Stimulated activated naive CD8-positive, alpha-beta T cell treated with anti-CD3 and anti-CD28 coated beads, Interleukin-15, amount 100 ng/mL, for 72 hours (primary cell): ENCODE results near the gene AQP6.

ENCODE experiments used
- ATAC-seq: fragments of 150-1000 bp; cut with Tn5 transposase; 2 replicates; pipeline ENCODE4 v1.10.0; 2021; ENCODE audit warnings: mild to moderate bottlenecking, moderate library complexity
- DNase-seq, 2 donors: peaks; one replicate each; pipeline ENCODE4 v3.0.0; 2021 to 2022
- H3K27ac Mint-ChIP-seq, 2 donors: one replicate each; pipeline ENCODE4 v1.8.0; 2022; ENCODE audit warnings: mild to moderate bottlenecking in 2 of 2, mixed read lengths in 2 of 2, moderate library complexity in 2 of 2
- H3K27me3 Mint-ChIP-seq: one replicate; pipeline ENCODE4 v1.8.0; 2022; ENCODE audit warnings: mixed read lengths
- H3K4me1 Mint-ChIP-seq: one replicate; pipeline ENCODE4 v1.8.0; 2022; ENCODE audit warnings: mild to moderate bottlenecking, mixed read lengths
- H3K4me3 Mint-ChIP-seq, 2 donors: one replicate each; pipeline ENCODE4 v1.8.0; 2022; ENCODE audit warnings: mild to moderate bottlenecking in 2 of 2, mixed read lengths in 2 of 2, moderate library complexity in 1 of 2
- H3K9me3 Mint-ChIP-seq, 2 donors: one replicate each; pipeline ENCODE4 v1.8.0; 2022; ENCODE audit warnings: mixed read lengths in 2 of 2

AQP6 gene

DNA sequence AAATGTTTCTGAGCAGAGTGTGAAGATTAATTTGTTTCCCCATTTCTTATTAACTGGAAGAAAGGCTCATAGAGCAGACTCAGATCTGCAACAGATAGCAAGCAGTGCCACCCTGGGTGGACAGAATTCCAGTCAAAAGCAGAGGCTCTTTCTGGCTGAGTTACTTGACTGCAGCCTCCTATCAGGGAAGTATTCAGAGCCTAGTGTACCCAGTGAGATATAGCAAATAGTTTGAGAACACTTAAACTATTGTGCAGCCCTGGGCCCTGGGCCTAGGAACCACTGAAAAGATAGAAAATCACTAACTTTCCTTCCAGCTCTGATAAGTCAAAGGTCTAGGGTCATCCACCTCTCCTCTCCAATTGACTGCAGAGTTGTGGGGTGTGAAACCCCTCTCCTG lies 33.4 kb upstream of the AQP6 start:
- Mint-ChIP-seq H3K27ac (no peak overlapping the region), H3K9me3 (no peaks in the 10 kb centered on the region), H3K27me3 (peaks cover 6% of the 10 kb centered on the region), H3K4me1 (no peaks in the 10 kb centered on the region), H3K4me3 (no peak overlapping the region)
- ATAC-seq (no peak), DNase-seq (no peak)

DNA sequence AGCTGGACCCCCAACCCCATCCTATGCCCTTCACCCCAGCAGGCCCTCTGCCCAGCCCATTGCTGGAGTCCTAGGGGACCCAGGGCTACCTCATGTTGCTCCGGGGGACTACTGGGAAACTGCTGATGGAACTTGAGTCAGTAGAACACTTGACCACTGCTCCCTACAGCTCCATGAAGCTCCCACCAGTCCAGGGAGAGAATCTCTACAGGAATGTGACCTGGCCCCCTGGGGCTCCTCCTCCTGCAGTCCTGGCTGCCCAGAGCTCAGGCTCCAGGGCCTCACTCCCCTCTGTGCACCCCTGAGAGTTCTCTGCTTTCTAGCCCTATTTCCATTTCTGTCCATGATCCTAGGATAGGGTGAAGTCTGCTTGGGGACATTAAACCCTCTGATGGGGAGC lies 33.0 kb upstream of the AQP6 start:
- H3K9me3 Mint-ChIP-seq = no peaks in the 10 kb centered on the region
- H3K27me3 Mint-ChIP-seq = peaks cover 2% of the 10 kb centered on the region
- peaks cover 3% of the 10 kb centered on the region for H3K4me1 Mint-ChIP-seq
- no peak overlapping the region for H3K27ac Mint-ChIP-seq
- ATAC-seq (no peak), DNase-seq (no peak)
- H3K4me3 Mint-ChIP-seq = no peak overlapping the region

GRCh38 chr12:49941556-49942511 lies 30.9 kb upstream of the AQP6 start:
- no peak for DNase-seq
- H3K9me3 Mint-ChIP-seq = no peaks in the 10 kb centered on the region
- no peak overlapping the region for H3K27ac Mint-ChIP-seq
- H3K27me3 Mint-ChIP-seq = no peaks in the 10 kb centered on the region
- H3K4me3 Mint-ChIP-seq = no peak overlapping the region
- peaks cover 22% of the 10 kb centered on the region for H3K4me1 Mint-ChIP-seq
- ATAC-seq = no peak

GRCh38 chr12:49942512-49942893 lies 30.2 kb upstream of the AQP6 start:
- Mint-ChIP-seq H3K4me1 (peaks cover 22% of the 10 kb centered on the region), H3K27ac (no peak overlapping the region), H3K4me3 (no peak overlapping the region), H3K27me3 (no peaks in the 10 kb centered on the region), H3K9me3 (no peaks in the 10 kb centered on the region)
- ATAC-seq (no peak), DNase-seq (no peak)

DNA sequence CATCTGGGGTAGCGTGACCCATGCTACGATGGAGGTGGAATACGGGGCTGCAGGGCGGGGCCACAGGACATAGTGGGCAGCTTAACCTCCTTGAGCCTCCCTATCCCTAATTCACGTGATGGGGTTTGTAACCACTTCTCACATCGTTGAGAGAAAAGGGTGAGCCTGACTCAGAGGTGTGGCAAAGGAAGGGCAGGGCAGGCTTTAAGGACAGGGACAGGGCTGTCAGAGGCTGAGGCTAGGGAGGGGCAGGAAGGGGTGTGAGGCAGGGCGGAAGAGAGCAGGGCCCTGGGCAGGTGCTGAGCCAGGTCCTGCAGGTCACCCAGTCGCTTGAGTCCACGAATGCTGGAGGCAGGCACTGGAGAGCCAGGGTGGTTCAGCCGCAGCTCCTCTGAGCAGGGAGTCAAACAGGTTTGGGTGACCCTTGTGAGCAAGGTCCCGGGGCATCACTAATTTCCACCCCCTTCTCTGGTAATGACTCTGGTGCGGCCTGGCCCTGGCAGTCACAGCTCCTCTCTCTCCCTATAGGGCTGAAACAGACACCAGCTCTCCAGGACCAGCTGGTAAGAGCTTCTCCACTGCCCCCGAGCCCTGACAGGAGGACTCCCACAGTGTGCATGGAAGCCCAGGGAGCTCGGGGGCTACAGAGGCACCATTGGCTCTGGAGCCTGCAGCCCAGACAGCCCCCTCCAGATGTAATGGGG lies 29.7 kb upstream of the AQP6 start:
- H3K27me3 Mint-ChIP-seq = no peaks in the 10 kb centered on the region
- no peak overlapping the region for H3K4me3 Mint-ChIP-seq
- no peaks in the 10 kb centered on the region for H3K9me3 Mint-ChIP-seq
- DNase-seq = no peak
- ATAC-seq = no peak
- peaks cover 22% of the 10 kb centered on the region for H3K4me1 Mint-ChIP-seq
- no peak overlapping the region for H3K27ac Mint-ChIP-seq

DNA sequence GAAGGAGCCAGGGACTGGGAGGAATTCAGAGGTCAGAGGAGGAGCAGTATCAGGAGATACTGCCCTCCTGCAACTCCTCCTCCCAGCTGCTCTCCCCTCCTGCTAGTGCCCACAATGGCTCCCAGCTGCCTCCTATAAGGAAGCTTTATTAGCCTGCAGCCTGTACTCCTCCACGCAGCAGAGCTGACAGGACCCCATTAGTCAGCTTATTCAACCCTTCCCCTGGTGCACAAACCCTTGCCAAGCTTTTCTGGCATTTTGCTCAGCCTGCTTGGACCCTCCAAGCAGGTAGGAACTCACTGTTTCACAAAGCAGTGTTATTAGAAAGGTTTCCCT lies 29.2 kb upstream of the AQP6 start:
- Mint-ChIP-seq H3K4me3 (no peak overlapping the region), H3K27ac (no peak overlapping the region), H3K27me3 (peaks cover 3% of the 10 kb centered on the region), H3K9me3 (no peaks in the 10 kb centered on the region), H3K4me1 (peaks cover 22% of the 10 kb centered on the region)
- DNase-seq = no peak
- no peak for ATAC-seq

GRCh38 chr12:49944046-49944445 lies 28.7 kb upstream of the AQP6 start:
- no peak overlapping the region for H3K4me3 Mint-ChIP-seq
- no peak overlapping the region for H3K27ac Mint-ChIP-seq

GRCh38 chr12:49944718-49945117 lies 28.0 kb upstream of the AQP6 start:
- Mint-ChIP-seq H3K4me1 (peaks cover 22% of the 10 kb centered on the region), H3K4me3 (no peak overlapping the region), H3K27me3 (peaks cover 13% of the 10 kb centered on the region), H3K27ac (no peak overlapping the region), H3K9me3 (no peaks in the 10 kb centered on the region)
- ATAC-seq = no peak
- no peak for DNase-seq

More at GRCh38 chr12:49944046-49944445, 28.7 kb upstream of the AQP6 start:
- DNase-seq (no peak), ATAC-seq (no peak)
- Mint-ChIP-seq H3K4me1 (peaks cover 22% of the 10 kb centered on the region), H3K27me3 (peaks cover 8% of the 10 kb centered on the region), H3K9me3 (no peaks in the 10 kb centered on the region)

- Mint-ChIP-seq H3K4me1 (peaks cover 22% of the 10 kb centered on the region), H3K27ac (peak overlapping the region; percentile 96 to 97), H3K27me3 (peaks cover 22% of the 10 kb centered on the region), H3K4me3 (peak overlapping the region; percentile 89 to 90), H3K9me3 (no peaks in the 10 kb centered on the region)
- DNase-seq (peak; percentile 87 to 91), ATAC-seq (peak; percentile 99)
Measured at GRCh38 chr12:49945394-49946080, 27.2 kb upstream of the AQP6 start.

- Mint-ChIP-seq H3K9me3 (no peaks in the 10 kb centered on the region), H3K27ac (peak overlapping the region in 1 of 2 donors; percentile 97), H3K4me1 (peaks cover 22% of the 10 kb centered on the region), H3K4me3 (peak overlapping the region in 1 of 2 donors; percentile 89), H3K27me3 (peaks cover 27% of the 10 kb centered on the region)
- DNase-seq = no peak
- ATAC-seq = no peak
Measured at GRCh38 chr12:49946086-49946485, 26.7 kb upstream of the AQP6 start.

GRCh38 chr12:49946497-49946896 lies 26.2 kb upstream of the AQP6 start:
- Mint-ChIP-seq H3K4me3 (no peak overlapping the region), H3K27ac (no peak overlapping the region), H3K9me3 (no peaks in the 10 kb centered on the region), H3K27me3 (peaks cover 28% of the 10 kb centered on the region), H3K4me1 (peaks cover 22% of the 10 kb centered on the region)
- ATAC-seq (no peak), DNase-seq (no peak)

DNA sequence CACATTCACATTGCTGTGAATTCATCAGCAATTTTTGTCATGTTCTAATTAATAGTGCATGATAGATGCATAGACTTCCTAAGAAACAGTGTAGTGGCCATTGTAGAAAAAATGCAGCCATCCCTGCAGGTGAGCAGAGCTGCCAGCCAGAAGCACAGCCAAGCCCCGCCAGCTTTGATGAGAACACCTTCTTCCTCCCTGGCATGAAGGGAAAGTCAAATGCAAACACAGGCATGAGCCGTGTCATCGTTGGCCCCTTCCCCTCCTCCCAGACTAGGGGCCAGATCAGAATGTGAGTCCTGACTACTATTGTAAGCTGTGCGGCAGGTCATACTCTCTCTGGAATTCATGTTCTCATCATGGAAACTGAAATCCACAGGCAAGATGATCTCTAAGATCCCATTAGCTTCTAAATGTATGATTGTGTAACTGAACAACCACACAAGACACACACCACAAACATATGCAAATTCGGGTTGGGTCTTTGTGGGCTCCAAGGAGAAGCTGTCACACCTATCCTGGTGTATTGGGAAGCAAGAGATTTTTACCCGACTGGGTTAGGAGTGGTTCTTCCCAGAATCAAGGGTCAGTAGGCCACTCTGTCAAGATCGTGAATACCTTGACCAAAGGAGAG lies 25.0 kb upstream of the AQP6 start:
- Mint-ChIP-seq H3K9me3 (no peaks in the 10 kb centered on the region), H3K27me3 (peaks cover 35% of the 10 kb centered on the region), H3K27ac (peak overlapping the region in 1 of 2 donors; percentile 64), H3K4me3 (no peak overlapping the region), H3K4me1 (peaks cover 22% of the 10 kb centered on the region)
- DNase-seq (no peak), ATAC-seq (no peak)

DNA sequence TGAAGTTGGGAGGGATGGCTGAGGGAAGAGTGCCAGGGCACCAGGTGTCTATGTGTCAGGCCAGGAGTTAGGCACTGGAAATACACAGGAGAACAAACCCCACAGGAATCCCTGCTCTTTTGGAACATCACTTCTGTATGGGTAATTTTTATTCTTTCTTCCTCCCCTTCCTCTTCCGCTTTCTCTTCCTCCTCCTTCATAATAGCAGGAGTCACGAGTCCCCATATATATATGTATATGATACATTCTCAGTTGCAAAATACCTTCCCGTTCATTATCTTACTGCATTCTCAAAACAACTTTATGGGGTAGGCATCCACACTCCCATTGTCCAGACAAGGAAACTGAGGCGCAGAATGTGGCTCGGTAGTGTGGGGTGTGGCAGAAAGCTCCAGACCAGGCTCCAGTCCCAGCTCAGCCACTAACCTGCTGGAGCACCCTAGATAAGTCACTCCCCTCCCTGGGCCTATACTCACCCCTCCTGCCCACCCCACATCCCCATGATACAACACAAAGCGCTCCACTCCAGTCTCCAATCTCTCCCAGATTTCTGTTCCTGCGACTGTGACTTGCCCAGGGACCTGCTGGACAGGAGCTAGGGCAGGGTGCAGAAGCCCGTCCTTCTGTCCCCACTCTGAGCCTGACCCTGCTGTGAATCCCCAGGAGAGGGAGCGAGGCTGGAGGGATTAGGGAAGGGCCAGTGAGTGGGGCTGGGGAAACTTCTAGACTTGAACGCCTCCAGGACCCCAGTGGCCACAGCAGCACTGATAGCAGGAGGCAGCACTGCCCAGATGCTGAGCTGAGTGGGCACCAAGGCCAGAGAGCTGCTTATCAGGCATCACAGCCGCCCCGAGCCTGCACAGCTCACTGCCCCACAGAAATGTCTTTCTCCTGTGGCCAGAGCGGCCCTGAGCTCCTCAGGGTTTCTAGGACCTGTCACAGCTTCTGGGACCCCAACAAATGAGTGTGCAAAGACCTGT lies 23.6 kb upstream of the AQP6 start:
- Mint-ChIP-seq H3K4me1 (peaks cover 22% of the 10 kb centered on the region), H3K27ac (no peak overlapping the region), H3K27me3 (peaks cover 49% of the 10 kb centered on the region), H3K9me3 (no peaks in the 10 kb centered on the region), H3K4me3 (no peak overlapping the region)
- DNase-seq (no peak), ATAC-seq (no peak)

- H3K27me3 Mint-ChIP-seq = peaks cover 56% of the 10 kb centered on the region
- no peak overlapping the region for H3K27ac Mint-ChIP-seq
- H3K9me3 Mint-ChIP-seq = no peaks in the 10 kb centered on the region
- peaks cover 17% of the 10 kb centered on the region for H3K4me1 Mint-ChIP-seq
- no peak overlapping the region for H3K4me3 Mint-ChIP-seq
- DNase-seq (no peak), ATAC-seq (no peak)
Measured at GRCh38 chr12:49949866-49950265, 22.9 kb upstream of the AQP6 start.
